Measurements from ENCODE around the gene P4HA2.

P4HA2 gene

GRCh38 chr5:132181011-132181629, 46.5 kb downstream of the P4HA2 start:
- no peak for ATAC-seq
- TF ChIP-seq POU6F1 (CRISPR knock-in tag; IDR thresholded peaks at IDR 0.05; ENCODE audit: borderline replicate concordance, low read depth) (no peak), ISL1 (CRISPR knock-in tag; IDR thresholded peaks at IDR 0.05) (no peak), TCF4 (CRISPR knock-in tag; IDR thresholded peaks at IDR 0.05; ENCODE audit: borderline replicate concordance) (no peak), RARB (CRISPR knock-in tag; IDR thresholded peaks at IDR 0.05) (no peak), OSR1 (CRISPR knock-in tag; IDR thresholded peaks at IDR 0.05) (no peak), ARNTL (CRISPR knock-in tag; IDR thresholded peaks at IDR 0.05; ENCODE audit: borderline replicate concordance, low read depth) (no peak), GLIS3 (CRISPR knock-in tag; IDR thresholded peaks at IDR 0.05) (no peak), ZFP30 (CRISPR knock-in tag; IDR thresholded peaks at IDR 0.05) (no peak), CSRNP3 (CRISPR knock-in tag; IDR thresholded peaks at IDR 0.05) (no peak), ESRRG (CRISPR knock-in tag; IDR thresholded peaks at IDR 0.05) (no peak), TSHZ2 (CRISPR knock-in tag; IDR thresholded peaks at IDR 0.05) (no peak), CREB5 (CRISPR knock-in tag; IDR thresholded peaks at IDR 0.05; ENCODE audit: low read depth) (no peak), BACH2 (CRISPR knock-in tag; IDR thresholded peaks at IDR 0.05; ENCODE audit: borderline replicate concordance) (no peak), ZFP3 (CRISPR knock-in tag; IDR thresholded peaks at IDR 0.05) (no peak)

GRCh38 chr5:132180134-132180745, 47.4 kb downstream of the P4HA2 start:
- TF ChIP-seq TSHZ2 (CRISPR knock-in tag; IDR thresholded peaks at IDR 0.05) = no peak
- TF ChIP-seq RARB (CRISPR knock-in tag; IDR thresholded peaks at IDR 0.05) = no peak
- TF ChIP-seq CSRNP3 (CRISPR knock-in tag; IDR thresholded peaks at IDR 0.05) = no peak
- TF ChIP-seq OSR1 (CRISPR knock-in tag; IDR thresholded peaks at IDR 0.05) = no peak
- no peak for TF ChIP-seq ARNTL (CRISPR knock-in tag; IDR thresholded peaks at IDR 0.05; ENCODE audit: borderline replicate concordance, low read depth)
- ATAC-seq = peak; percentile 86

GRCh38 chr5:132179405-132179804, 48.2 kb downstream of the P4HA2 start:
- no peak for TF ChIP-seq ESRRG (CRISPR knock-in tag; IDR thresholded peaks at IDR 0.05)
- no peak for TF ChIP-seq TOX (CRISPR knock-in tag; IDR thresholded peaks at IDR 0.05; ENCODE audit: borderline replicate concordance)
- no peak for TF ChIP-seq GLIS3 (CRISPR knock-in tag; IDR thresholded peaks at IDR 0.05)
- TF ChIP-seq ZC3H10 (CRISPR knock-in tag; IDR thresholded peaks at IDR 0.05) = no peak
- no peak for TF ChIP-seq PPARA (CRISPR knock-in tag; IDR thresholded peaks at IDR 0.05; ENCODE audit: borderline replicate concordance)
- no peak for TF ChIP-seq TSHZ2 (CRISPR knock-in tag; IDR thresholded peaks at IDR 0.05)
- TF ChIP-seq OSR1 (CRISPR knock-in tag; IDR thresholded peaks at IDR 0.05) = no peak
- TF ChIP-seq ZNF70 (CRISPR knock-in tag; IDR thresholded peaks at IDR 0.05) = no peak
- TF ChIP-seq ZNF565 (CRISPR knock-in tag; conservative IDR thresholded peaks at IDR 0.05; ENCODE audit: low read depth) = no peak
- no peak for TF ChIP-seq SNAI2 (CRISPR knock-in tag; IDR thresholded peaks at IDR 0.05)
- TF ChIP-seq ZNF8 (CRISPR knock-in tag; IDR thresholded peaks at IDR 0.05) = no peak
- TF ChIP-seq RARB (CRISPR knock-in tag; IDR thresholded peaks at IDR 0.05) = no peak
- peak; percentile 54 for ATAC-seq

Data from SK-N-SH treated with all-trans-retinoic acid at 6 μM for 48 hours (cell line).